ENCODE results near the gene TP53TG5.

- TF ChIP-seq ZNF263 (CRISPR knock-in tag; IDR thresholded peaks at IDR 0.05; ENCODE audit: low read depth), result no peak
- TF ChIP-seq ELF4 (CRISPR knock-in tag; IDR thresholded peaks at IDR 0.05; ENCODE audit: low read depth), result no peak
- TF ChIP-seq CTCF (IDR thresholded peaks at IDR 0.05), result no peak
- no peak for TF ChIP-seq ATF6 (CRISPR knock-in tag; IDR thresholded peaks at IDR 0.05)
- TF ChIP-seq SP1 (CRISPR knock-in tag; conservative IDR thresholded peaks at IDR 0.05), result no peak
- no peak for TF ChIP-seq GTF2I (CRISPR knock-in tag; conservative IDR thresholded peaks at IDR 0.05)
- no peak for TF ChIP-seq NR3C1 (CRISPR knock-in tag; conservative IDR thresholded peaks at IDR 0.05; ENCODE audit: low read depth)
- no peak for TF ChIP-seq NR1H2 (CRISPR knock-in tag; IDR thresholded peaks at IDR 0.05)
- TF ChIP-seq ZBTB21 (CRISPR knock-in tag; IDR thresholded peaks at IDR 0.05; ENCODE audit: borderline replicate concordance), result no peak
- no peak for TF ChIP-seq GABPB1 (CRISPR knock-in tag; IDR thresholded peaks at IDR 0.05)
- TF ChIP-seq CBFB (CRISPR knock-in tag; IDR thresholded peaks at IDR 0.05; ENCODE audit: low read depth), result no peak
Observed at GRCh38 chr20:45365444-45365970, 12.6 kb downstream of the TP53TG5 start.
